GM12878 (cell line): ENCODE measurements around the gene CLDN15. TPM values are rescaled to one million over a fixed set of nuclear protein-coding genes. Genes with fewer than 3 reads are reported as not detected.

Source experiments
- BCL11A ChIP-seq: IDR thresholded peaks from 2 replicates; pipeline ENCODE4 v1.6.1; 2011; ENCODE audit warnings: low read depth, low read length
- CREM ChIP-seq: IDR thresholded peaks from 2 replicates; pipeline ENCODE4 v1.6.1; 2014; ENCODE audit warnings: antibody characterized with exemption, low read depth
- EP300 ChIP-seq, 2 experiments: fragments of 150-350 bp in 1 of 2; IDR thresholded peaks; 2 replicates each; pipeline ENCODE4 v1.6.1; 2011 to 2012; ENCODE audit warnings: low read depth in 2 of 2, low read length in 2 of 2, borderline replicate concordance in 1 of 2, improper control_type of control experiment in 1 of 2, inconsistent platforms in 1 of 2; ENCODE audit not compliant: control insufficient read depth in 1 of 2
- KLF5 ChIP-seq: fragments of 450-650 bp; IDR thresholded peaks from 2 replicates; pipeline ENCODE4 v1.6.1; 2014; ENCODE audit warnings: mild to moderate bottlenecking; ENCODE audit not compliant: partially characterized antibody
- SUZ12 ChIP-seq: fragments of 200-600 bp; sonication (generic); IDR thresholded peaks from one replicate; pipeline ENCODE4 v1.6.1; 2018; ENCODE audit warnings: antibody characterized with exemption, mild to moderate bottlenecking; ENCODE audit not compliant: unreplicated experiment
- ZSCAN29 ChIP-seq: fragments of 450-650 bp; IDR thresholded peaks from 2 replicates; pipeline ENCODE4 v1.6.1; 2017; ENCODE audit warnings: mild to moderate bottlenecking, moderate library complexity
- polyA plus RNA-seq, 11 experiments: library from polyadenylated mRNA; depleted of rRNA in 4 of 11; unstranded in 6 of 11; stranded (reverse) in 5 of 11; fragments of >200 nt; fragmentation: Nextera tagmentation in 4 of 11; fragmentation: Illumina TruSeq in 1 of 11; extraction: Ambion mirVana in 4 of 11; extraction: Trizol in 1 of 11; gene quantifications; 1 replicate in 1 of 11; 2 replicates in 10 of 11; pipeline versions ENCODE4 v1.2.1 to v1.2.3, GENCODE V29; 2011 to 2016; ENCODE audit warnings: inconsistent platforms in 2 of 11, missing spikeins in 2 of 11, low read depth in 1 of 11
- total RNA-seq, 4 experiments: library from RNA; depleted of rRNA in 3 of 4; stranded (reverse); fragments of >200 nt in 3 of 4; fragmentation: Illumina TruSeq in 1 of 4; extraction: Trizol in 1 of 4; gene quantifications; 2 replicates each; pipeline versions ENCODE4 v1.2.1 to v1.2.3, GENCODE V29; 2013 to 2021
- TF ChIP-seq, protein P1 (sequence below): fragments of 450-650 bp; formaldehyde crosslinking; IDR thresholded peaks from 2 replicates; pipeline ENCODE4 v1.4.0; 2020; ENCODE audit warnings: mild to moderate bottlenecking, moderate library complexity
- TF ChIP-seq, protein P2 (sequence below): fragments of 450-650 bp; IDR thresholded peaks from 2 replicates; pipeline ENCODE4 v1.6.1; 2018; ENCODE audit warnings: borderline replicate concordance, mild to moderate bottlenecking; ENCODE audit not compliant: partially characterized antibody

Gene CLDN15
- total and polyA plus RNA-seq, 10 of the 15 experiments (the other 5 are each of a cell fraction or from before 2014, with no cell fraction given), result 0.47 to 15.0 (median 6.6) TPM

DNA sequence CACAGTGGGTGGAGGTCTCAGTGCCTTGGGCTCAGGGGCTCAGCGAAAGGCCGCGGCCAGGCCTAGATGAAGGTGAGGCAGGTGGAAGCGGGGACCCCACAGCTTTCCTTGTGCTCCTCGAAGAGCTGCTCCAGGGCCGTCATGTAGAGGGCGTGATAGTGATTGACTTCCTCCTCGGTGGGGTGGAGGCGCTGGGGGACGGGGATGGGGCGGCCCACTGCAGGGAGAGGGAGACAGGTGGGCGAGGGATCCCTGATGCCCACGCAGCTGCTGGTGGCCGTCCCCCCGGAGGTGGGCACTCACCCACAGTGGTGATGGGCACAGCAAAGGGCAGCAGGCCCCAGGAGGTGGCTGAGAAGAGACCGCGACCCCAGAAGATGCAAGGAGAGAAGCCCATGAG is 41.7 kb downstream of the CLDN15 start (continued):
- TF ChIP-seq, protein P1, sequence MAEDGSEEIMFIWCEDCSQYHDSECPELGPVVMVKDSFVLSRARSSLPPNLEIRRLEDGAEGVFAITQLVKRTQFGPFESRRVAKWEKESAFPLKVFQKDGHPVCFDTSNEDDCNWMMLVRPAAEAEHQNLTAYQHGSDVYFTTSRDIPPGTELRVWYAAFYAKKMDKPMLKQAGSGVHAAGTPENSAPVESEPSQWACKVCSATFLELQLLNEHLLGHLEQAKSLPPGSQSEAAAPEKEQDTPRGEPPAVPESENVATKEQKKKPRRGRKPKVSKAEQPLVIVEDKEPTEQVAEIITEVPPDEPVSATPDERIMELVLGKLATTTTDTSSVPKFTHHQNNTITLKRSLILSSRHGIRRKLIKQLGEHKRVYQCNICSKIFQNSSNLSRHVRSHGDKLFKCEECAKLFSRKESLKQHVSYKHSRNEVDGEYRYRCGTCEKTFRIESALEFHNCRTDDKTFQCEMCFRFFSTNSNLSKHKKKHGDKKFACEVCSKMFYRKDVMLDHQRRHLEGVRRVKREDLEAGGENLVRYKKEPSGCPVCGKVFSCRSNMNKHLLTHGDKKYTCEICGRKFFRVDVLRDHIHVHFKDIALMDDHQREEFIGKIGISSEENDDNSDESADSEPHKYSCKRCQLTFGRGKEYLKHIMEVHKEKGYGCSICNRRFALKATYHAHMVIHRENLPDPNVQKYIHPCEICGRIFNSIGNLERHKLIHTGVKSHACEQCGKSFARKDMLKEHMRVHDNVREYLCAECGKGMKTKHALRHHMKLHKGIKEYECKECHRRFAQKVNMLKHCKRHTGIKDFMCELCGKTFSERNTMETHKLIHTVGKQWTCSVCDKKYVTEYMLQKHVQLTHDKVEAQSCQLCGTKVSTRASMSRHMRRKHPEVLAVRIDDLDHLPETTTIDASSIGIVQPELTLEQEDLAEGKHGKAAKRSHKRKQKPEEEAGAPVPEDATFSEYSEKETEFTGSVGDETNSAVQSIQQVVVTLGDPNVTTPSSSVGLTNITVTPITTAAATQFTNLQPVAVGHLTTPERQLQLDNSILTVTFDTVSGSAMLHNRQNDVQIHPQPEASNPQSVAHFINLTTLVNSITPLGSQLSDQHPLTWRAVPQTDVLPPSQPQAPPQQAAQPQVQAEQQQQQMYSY (CRISPR knock-in tag), result no peak
- no peak for TF ChIP-seq KLF5
- TF ChIP-seq, protein P2, sequence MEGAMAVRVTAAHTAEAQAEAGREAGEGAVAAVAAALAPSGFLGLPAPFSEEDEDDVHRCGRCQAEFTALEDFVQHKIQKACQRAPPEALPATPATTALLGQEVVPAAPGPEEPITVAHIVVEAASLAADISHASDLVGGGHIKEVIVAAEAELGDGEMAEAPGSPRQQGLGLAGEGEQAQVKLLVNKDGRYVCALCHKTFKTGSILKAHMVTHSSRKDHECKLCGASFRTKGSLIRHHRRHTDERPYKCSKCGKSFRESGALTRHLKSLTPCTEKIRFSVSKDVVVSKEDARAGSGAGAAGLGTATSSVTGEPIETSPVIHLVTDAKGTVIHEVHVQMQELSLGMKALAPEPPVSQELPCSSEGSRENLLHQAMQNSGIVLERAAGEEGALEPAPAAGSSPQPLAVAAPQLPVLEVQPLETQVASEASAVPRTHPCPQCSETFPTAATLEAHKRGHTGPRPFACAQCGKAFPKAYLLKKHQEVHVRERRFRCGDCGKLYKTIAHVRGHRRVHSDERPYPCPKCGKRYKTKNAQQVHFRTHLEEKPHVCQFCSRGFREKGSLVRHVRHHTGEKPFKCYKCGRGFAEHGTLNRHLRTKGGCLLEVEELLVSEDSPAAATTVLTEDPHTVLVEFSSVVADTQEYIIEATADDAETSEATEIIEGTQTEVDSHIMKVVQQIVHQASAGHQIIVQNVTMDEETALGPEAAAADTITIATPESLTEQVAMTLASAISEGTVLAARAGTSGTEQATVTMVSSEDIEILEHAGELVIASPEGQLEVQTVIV, result no peak
- TF ChIP-seq CREM, result no peak
- no peak for TF ChIP-seq SUZ12
- TF ChIP-seq ZSCAN29, result no peak
- no peak for TF ChIP-seq BCL11A
- TF ChIP-seq EP300 (IDR thresholded peaks at IDR 0.05; ENCODE audit: borderline replicate concordance in 1 of 2, control insufficient read depth in 1 of 2, low read depth in 2 of 2, low read length in 2 of 2), result no peak
